GM18858 (cell line): ENCODE measurements around the gene MCOLN3.
"Not testable (repeated sequence)": the region's sequence is repeated elsewhere in the genome, so short reads cannot be mapped to it uniquely, and the experiment has no call there.

Experiments
- ATAC-seq: cut with Tn5 transposase; IDR thresholded peaks from one replicate; pipeline ENCODE4 v1.9.1; 2021; ENCODE audit not compliant: unreplicated experiment

Gene MCOLN3

GRCh38 chr1:85054664-85055063 is 6.4 kb upstream of the MCOLN3 start:
- no peak for ATAC-seq

DNA sequence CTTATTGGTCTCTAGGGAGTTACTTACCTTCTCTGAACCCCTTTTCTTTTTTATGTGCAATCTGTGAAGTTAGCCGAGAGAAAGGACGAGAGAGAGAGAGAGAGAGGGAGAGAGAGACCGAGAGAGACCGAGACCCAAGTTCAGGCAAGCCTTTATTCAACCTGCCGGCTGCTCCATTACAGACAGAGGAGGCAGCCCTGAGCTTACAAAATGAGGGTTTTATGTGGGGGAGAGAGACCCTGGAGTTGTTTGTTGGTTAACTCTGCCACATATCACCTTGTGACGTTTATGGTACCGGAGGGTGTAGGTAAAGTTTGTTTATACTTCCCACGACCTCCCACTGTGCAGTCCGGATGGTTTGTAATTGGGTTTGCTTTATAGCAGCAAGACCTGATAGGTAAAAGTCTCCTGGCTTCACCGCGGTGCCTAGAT is 1.5 kb upstream of the MCOLN3 start:
- no peak for ATAC-seq

GRCh38 chr1:85047472-85048295 is 616 bp downstream of the MCOLN3 start:
- ATAC-seq: peak; percentile 44

DNA sequence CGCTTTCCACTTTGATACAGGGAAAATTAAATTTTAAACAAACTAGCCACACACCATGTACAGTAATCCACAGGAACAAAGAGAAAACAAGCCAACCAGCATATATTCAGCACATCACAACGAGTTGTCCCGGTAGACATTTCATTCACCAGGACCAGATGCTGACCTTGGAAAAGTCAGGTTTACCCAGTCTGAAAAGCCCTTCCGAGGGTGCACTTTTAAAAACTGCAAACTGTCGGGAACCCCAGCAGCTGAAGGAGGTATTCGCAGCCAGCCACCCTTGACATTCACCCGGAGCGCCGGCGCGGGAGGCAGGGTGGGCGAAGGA is 1.2 kb downstream of the MCOLN3 start:
- no peak for ATAC-seq

GRCh38 chr1:85042413-85042812 is 5.9 kb downstream of the MCOLN3 start:
- ATAC-seq: no peak

GRCh38 chr1:85041793-85042192 is 6.5 kb downstream of the MCOLN3 start:
- ATAC-seq: no peak

GRCh38 chr1:85033221-85033620 is 15.1 kb downstream of the MCOLN3 start:
- no peak for ATAC-seq

- no peak for ATAC-seq
Measured at GRCh38 chr1:85030536-85030935, 17.8 kb downstream of the MCOLN3 start.

- ATAC-seq: no peak
Measured at GRCh38 chr1:85028151-85028550, 20.1 kb downstream of the MCOLN3 start.

- ATAC-seq: peak; percentile 75
Measured at GRCh38 chr1:85027242-85027983, 20.9 kb downstream of the MCOLN3 start.

- ATAC-seq: no peak
Measured at GRCh38 chr1:85025940-85026339, 22.4 kb downstream of the MCOLN3 start.

- ATAC-seq: no peak
Measured at GRCh38 chr1:85024736-85025135, 23.6 kb downstream of the MCOLN3 start.

- ATAC-seq: no peak
Measured at GRCh38 chr1:85022700-85023099, 25.6 kb downstream of the MCOLN3 start.

GRCh38 chr1:85019994-85020393 is 28.3 kb downstream of the MCOLN3 start:
- no peak for ATAC-seq

DNA sequence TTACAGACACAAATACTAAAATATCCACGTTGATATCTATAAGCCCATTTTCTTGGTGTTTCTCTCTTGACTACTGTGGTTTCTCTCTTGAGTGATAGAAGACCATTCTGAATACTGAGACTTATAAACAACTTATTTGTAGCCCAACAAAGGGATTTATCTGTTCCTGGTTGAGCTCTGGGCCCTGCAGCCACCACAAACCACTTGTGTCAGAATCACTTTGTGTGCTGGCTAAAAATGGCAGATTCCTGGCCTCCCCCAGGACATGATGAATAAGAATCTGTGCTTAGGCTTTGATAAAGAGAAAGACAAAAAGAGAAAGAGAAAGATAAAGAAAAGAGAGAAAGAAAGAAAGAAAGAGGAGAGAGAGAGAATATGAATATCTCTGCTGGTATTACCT is 32.5 kb downstream of the MCOLN3 start:
- ATAC-seq: no peak

GRCh38 chr1:85005641-85006040 is 42.7 kb downstream of the MCOLN3 start:
- ATAC-seq: not testable (repeated sequence)

DNA sequence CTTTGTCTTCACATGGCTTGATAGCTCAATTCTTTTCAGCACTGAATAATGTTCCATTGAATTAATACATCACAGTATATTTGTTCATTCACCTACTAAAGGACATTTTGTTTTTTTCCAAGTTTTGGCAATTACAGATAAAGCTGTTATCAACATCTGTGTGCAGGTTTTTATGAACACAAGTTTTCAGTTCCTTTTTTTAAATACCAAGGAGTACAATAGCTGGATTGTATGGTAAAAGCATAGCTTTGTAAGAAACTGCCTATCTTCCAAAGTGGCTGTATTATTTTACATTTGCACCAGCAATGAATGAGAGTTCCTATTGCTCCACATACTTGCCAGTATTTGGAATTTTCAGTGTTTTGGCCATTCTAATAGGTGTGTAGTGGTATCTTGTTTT is 46.6 kb downstream of the MCOLN3 start:
- no peak for ATAC-seq

GRCh38 chr1:84998642-84999280 is 49.5 kb downstream of the MCOLN3 start:
- ATAC-seq: no peak

DNA sequence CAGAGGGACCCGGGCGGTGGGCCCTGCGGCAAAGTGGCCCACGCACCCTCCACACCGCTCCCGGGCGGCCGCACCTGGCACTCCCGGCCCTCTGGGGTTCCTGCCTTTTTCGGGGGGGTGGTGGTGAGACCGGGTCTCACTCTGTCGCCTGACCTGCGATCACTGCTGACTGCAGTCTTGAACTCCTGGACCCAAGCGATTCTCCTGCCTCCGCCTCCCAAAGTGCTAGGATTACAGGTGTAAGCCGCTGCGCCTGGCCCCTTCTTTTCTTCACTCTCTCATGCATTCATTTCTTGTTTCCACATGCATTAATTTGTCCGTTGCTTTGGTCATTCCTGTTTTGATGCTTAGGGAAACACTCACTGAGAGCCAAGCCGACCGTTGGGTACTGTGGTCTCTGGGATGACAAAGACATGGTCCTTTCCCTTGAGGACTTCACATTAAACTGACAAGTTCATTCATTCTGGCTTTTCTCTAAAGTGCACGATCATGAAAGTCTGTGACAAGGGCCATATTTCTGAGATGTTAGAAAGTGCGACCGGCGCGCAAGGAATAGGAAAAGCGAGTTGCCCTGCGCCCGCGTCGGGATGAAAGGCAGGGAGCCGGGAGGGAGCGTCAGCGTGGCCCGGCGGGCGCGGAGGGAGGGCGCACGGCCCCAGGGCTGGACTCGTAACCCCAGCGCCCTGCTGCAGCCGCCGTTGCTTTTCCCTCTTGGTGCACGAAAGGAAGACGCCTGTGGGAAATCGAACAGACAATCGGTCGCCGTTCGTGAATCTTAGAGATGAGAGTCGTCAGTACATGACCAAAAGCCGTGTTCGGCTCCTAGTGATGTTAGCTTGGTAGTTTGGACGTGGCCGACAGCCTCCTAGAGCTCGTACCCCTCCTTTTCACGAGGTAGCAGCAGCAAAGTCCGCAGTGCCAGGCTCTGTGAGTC is 50.4 kb downstream of the MCOLN3 start:
- no peak for ATAC-seq

GRCh38 chr1:84996846-84997666 is 51.2 kb downstream of the MCOLN3 start, which contains the start of gene MCOLN2:
Gene MCOLN2, minus strand, starts transcription at chr1:84997113. Its CDS starts 241 bp downstream, at chr1:84996872.
- peak; percentile 23 for ATAC-seq
